EL (cell line): ENCODE results near the gene RSPH3.
A peak's percentile ranks its signal among the peaks of the same experiment; 100 is the strongest.
"Not testable (repeated sequence)": the region's sequence is repeated elsewhere in the genome, so short reads cannot be mapped to it uniquely, and the experiment has no call there.

Source experiments
- DNase-seq: peaks from one replicate; pipeline ENCODE4 v3.0.0-alpha.2; 2016

Gene RSPH3

DNA sequence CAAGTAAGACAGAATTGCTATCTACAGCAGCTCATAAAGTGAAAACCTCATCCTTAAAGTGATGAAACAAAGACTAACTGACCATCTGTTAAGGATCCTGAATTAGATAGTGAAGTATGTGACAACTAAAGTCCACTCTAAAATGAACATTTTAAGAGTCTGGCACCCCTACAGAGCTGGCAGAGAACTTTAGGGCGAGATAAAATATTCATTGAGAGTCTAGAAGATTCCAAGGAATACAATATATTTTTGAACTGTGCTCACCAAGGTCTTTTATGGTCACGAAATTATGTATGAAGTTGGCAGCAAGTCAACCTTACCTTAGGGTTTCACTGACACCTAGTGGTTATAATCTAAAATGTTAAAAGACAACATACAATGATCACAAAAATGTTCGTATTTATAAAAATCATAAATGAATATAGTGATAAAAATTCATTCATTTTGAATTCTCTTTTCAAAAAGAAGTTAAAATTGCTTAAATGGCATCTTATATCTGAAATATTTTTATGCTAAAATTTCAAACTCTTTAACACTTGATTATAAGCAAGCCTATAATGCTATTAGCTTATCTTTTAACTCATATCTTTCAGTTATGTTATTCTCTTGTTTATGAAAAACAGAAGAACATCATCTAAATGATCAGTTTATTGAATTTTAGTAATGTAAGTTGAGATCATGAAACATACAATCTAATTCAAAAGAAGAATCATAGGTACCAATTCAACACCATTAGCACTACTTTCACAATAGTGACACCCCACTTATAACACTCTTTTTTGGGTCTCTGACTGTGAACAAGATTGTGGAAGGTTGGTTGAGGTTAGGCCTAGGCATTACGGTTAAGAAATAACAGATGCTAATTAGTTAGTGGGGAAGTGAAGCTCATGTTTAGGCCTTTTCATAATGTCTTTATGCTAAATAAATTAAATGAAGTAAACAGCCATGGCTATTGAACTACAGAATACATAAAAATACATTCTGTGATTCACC lies 27.5 kb downstream of the RSPH3 start:
- peak; percentile 61 for DNase-seq

- DNase-seq = no peak
Measured at GRCh38 chr6:158970640-158971275, 29.2 kb downstream of the RSPH3 start.

GRCh38 chr6:158969148-158969547 lies 30.9 kb downstream of the RSPH3 start:
- no peak for DNase-seq

DNA sequence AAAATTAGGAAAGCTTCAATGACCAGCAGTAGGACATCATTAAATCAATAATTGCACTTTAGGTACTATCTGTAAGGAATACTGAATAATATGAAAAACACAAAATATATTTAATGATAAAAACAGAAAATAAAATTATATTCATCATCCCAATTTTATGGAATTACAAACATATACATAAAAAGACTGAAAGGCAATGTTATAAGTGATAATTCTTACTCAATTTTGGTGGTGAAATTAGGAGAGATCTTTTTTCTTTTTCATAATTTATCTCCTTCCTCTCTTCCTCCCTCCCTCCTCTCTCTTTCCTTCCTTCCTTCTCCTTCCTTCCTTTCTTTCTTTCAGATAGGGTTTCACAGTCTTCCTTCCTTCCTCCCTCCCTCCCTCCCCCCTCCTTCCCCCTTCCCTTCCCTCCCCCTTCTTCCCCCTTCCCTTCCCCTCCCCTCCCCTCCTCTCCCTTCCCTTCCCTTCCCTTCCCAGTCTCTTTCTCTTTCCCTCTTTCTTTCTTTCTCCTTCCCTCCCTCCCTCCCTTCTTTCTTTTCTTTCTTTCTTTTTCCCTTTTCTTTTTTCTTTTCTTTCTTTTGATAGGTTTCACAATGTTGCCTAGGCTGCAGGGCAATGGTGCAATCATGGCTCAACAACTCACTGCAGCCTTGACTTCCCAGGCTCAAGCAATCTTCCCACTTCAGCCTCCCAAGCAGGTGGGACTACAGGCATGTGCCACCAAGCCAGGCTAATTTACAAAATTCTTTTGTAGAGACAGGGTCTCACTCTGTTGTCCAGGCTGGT lies 36.8 kb downstream of the RSPH3 start:
- DNase-seq = no peak

- DNase-seq = no peak
Measured at GRCh38 chr6:158962371-158962770, 37.6 kb downstream of the RSPH3 start.

GRCh38 chr6:158960026-158960425 lies 40.0 kb downstream of the RSPH3 start:
- no peak for DNase-seq

DNA sequence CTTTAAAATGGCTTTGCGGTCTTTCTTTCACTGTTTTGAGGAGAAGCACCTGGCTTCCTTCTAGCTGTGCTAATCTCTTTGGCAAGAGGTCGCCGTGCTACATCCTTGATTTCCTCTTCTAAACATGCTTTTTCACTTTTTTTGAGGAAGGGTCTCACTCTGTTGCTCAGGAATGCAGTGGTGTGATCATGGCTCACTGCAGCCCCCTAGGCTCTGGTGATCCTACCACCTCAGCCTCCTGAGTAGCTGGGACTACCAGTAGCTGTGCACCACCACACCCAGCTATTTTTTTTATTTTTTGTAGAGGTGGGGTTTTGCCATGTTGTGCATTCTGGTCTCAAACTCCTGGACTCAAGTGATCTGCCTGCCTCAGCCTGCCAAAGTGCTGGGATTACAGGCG lies 40.5 kb downstream of the RSPH3 start:
- no peak for DNase-seq

DNA sequence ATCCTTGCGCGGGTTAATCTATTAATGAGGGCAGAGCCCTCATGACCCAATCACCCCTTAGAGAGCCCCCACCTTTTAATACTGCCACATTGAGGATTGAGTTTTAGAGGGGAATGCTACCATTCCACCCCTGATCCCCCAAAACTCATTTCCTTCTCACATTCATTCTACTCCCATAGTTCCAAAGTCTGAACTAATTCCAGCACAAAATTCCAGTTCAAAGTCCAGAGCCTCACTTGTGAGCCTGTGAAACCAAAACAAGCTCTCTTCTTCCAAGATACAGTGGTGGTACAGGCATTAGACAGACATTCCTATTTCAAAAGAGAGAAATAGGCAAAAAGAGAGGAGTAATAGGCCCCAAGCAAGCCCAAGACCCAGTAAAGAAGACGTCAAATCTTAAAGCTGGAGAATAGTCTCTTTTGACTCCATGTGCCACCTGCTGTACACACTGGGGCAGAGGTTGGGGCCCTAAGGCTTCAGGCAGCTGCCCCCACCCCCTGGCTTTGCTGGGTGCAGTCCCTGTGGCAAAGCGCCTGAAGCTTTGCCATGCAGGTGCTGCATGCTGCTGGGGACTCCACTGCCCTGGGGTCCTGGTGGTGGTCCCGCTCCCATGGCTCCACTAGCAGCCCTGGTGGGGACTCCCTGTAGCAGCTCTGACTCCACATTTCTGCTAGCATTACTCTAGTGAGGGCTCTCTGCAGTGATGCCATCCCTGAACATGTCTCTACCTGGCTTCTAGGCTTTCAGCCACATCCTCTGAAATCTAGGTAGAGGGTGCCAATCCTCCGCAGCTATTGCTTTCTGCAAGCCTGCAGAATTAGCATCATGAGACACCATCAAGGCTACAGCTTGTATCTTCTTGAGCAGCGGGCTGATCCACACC lies 41.3 kb downstream of the RSPH3 start:
- no peak for DNase-seq

- DNase-seq = no peak
Measured at GRCh38 chr6:158955255-158955654, 44.7 kb downstream of the RSPH3 start.

- DNase-seq = no peak
Measured at GRCh38 chr6:158954753-158955152, 45.2 kb downstream of the RSPH3 start.

GRCh38 chr6:158952011-158952410 lies 48.0 kb downstream of the RSPH3 start:
- not testable (repeated sequence) for DNase-seq

- not testable (repeated sequence) for DNase-seq
Measured at GRCh38 chr6:158951565-158951964, 48.4 kb downstream of the RSPH3 start.

DNA sequence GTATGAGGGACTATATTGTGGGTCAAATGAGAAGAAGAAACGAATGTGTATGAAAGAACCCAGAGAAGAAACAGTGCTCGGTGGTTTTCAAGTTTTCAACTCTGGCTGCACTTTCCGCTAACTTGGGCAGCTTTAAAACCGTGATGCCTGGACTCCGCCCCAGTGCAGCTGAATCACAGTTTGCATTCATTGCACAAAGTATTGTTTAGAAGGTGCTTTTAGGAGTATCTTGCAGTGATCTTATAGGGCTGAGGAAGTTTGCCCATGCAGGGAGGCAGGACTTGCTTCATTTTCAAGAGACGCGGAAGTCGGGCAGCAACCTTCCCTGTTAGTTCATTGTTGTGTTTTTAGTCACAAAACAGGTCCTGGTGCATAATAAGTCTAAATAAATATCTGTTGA lies 52.7 kb downstream of the RSPH3 start:
- no peak for DNase-seq

DNA sequence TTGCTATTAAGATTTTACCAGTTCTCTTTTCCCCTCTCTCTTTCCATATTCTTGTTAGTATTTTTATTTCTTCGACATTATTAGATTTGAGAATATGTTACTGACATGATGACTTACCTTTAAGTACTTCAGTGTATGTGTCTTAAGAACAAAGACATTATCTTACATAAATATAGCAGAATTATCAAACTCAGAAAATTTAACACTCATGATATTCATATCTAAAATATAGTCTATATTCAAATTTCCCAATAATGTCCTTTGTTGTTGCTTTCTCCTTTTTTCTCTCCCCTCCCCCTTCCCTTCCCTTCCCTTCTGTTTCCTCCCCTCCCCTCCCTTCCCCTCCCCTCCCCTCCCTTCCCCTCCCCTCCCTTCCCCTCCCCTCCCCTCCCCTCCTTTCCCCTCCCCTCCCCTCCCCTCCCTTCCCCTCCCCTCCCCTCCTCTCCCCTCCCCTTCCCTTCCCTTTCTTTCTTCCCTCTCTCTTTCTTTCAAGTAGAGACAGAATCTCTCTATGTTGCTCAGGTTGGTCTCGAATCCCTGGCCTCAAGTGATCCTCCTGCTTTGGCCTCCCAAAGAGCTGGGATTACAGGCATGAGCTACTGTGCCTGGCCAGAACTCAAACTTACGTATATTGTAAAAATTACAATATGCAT lies 56.5 kb downstream of the RSPH3 start:
- no peak for DNase-seq

DNA sequence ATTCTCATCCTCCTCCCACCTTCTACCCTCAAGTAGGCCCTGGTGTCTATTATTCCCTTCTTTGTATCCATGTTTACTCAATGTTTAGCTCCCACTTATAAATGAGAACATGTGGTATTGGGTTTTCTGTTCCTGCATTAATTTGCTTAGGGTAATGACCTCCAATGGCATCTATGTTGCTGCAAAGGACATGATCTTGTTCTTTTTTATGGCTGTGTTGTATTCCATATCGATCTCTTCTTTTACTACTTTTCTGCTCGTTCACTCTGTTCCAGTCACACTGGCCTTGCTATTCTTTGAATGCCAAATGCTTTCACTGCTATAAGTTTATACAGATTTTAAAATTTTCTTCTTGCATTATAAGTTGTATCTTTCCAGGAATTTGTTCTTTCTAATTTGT lies 57.7 kb downstream of the RSPH3 start:
- no peak for DNase-seq

DNA sequence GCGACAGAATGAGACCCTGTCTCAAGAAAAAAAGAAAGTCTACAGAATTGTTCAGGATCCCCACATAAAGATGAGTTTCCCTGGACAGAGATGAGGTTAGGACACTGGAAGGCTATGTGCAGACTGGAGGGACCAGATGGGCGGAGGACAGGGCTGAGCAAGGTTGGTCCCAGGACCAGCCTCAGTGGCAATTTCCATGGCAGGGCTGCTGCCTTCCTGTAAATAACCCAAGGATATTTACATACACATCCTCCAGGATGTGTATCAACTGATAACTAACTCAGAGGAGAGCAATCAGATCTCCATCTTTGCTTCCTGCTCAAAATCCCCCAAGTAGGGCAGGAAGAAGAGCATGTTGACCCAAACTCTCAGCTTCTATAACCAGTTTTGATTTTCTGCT lies 58.8 kb downstream of the RSPH3 start:
- DNase-seq = no peak

DNA sequence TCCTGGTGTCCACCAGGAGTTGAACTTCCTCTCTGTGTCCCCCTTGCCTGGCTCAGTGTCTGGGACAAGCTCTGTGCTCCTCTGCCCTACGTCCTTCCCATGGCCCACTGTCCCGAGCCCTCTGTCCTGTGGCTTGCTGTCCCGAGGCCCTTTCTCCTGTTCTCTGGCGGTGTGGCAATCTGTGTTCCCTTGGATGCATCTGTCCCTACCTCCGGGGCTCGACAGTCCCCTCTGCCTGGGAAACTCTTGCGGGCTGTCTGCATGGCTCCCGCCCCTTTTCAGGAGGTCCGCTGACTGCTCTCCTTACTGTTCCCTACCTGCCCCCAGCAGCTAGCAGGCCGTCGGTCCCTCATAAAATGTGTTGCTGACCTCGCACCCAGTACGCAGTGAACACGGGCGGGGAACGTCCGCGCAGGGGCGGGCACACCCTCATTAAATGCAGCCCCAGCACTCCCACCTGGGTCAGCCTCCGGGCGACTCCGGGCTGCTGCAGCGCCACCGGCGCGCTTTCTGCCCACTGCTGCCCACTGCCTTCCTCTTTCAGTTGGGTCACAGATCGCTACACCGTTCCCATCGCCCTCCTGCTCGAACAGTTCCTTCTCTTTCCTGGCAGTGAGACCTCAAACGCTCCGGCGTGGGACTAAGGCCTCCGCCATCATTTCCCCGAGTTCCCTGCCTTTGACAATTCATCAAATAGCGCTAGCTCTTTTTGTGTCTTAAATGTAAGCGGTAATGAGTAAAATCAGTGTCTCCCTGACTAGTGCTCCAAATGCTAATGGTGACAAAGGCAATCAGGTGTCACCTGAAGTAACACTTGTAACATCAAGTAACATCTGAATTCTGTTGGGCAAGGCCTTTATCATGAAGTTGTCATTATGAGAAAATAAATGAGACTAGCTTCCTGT lies 60.5 kb downstream of the RSPH3 start:
- DNase-seq = peak; percentile 16

DNA sequence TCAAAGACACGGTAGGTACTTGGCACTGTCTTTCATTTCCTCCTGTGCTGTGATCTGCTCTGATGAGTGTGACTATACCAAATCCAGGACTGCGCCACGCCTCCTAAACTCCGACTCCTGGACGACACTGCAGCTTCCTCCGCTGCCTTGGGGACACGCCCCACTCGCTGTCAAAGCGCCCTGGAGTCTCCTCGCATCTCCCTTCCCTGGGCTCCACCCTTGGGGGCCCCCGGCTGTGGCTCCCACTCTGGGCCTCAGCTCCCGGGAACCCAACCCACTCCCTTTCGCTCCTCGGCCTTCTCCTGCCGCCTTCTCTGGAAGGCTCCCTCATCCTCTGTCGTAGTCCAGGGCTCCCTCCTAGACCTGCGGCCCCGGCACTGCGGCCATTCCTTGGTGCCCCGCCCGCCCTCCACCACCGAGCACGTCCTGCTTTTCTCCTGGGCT lies 61.2 kb downstream of the RSPH3 start:
- peak; percentile 69 for DNase-seq

DNA sequence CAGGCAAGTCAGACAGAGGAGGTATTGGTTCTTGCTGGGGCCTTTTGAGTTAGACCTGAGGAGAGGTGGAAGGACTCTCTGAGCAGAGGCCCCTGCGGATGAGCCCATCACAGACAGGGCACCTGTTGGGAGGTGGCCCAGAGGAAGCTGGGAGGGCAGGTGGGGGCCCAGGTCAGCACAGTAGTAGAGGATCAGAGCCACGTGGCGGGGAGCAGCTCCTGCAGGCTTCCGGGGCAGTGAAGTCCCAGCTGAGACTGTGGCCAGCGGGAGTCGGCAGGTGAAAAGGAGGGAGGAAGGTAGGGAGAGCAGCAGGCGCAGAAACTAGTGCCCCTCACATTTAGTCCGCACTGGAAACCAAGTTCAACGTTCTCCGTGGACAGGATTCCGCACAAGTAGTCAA lies 61.8 kb downstream of the RSPH3 start:
- no peak for DNase-seq

- no peak for DNase-seq
Measured at GRCh38 chr6:158934157-158934556, 65.8 kb downstream of the RSPH3 start.
